Stimulated activated CD8-positive, alpha-beta memory T cell treated with anti-CD3 and anti-CD28 coated beads, Interleukin-7, amount 100 ng/mL, for 4 hours (primary cell): ENCODE results near the gene EML5.

Experiments used
- DNase-seq, 2 donors: peaks; one replicate each; pipeline ENCODE4 v3.0.0-alpha.2; 2020; ENCODE audit warnings: low read depth in 2 of 2

The EML5 gene

DNA sequence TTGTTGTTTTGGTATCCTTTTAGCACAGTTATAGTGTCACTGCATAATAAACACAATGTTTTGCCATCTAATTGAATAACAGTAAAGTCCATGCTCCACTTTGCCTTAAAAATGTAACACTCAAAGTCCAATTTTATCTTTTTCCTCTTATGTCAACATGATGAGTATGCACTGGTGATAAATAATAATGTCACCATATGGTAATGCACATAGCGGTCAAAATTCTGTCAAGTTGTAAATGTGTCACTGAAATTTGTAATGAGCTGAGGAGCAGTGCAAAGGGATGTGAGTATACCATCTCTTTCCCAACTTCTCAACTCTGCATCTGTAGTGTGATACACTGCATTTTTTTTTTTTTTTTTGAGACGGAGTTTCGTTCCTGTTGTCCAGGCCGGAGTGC, 65.7 kb downstream of the EML5 start:
- DNase-seq, result no peak

DNA sequence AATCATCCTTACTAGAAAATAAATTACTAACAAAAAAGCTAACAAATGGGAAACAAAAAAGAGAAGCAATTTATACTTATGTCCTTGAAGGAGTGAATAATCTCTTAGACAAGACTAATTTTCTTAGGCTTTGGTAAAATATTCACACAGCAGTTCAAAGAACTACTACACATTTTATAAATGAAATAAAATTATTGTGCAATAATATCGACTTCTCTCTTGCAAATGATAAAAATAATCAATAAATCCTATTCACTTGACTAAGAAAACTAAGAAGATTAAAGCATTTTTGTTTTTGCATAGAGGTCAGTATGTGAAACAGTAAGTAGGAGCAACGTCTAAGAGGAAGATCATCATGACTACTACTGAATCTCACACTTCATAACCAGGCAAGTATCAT, 82.0 kb downstream of the EML5 start:
- no peak for DNase-seq

DNA sequence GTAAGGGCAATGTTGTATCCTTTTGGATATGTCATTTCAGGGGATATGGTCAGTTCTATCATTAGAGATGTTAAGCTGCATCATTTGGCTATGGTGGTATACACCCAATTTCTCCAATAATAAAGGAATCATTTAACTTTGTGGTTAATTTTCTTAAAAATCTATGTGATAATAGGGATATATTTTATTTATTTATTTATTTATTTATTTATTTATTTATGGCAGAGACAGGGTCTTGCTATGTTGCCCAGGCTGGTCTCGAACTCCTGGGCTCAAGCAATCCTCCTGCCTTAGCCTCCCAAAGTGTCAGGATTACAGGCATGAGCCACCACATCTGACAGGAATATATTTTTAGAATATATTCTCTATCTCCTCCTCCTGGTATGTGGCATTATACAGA, 85.7 kb downstream of the EML5 start:
- no peak for DNase-seq

DNA sequence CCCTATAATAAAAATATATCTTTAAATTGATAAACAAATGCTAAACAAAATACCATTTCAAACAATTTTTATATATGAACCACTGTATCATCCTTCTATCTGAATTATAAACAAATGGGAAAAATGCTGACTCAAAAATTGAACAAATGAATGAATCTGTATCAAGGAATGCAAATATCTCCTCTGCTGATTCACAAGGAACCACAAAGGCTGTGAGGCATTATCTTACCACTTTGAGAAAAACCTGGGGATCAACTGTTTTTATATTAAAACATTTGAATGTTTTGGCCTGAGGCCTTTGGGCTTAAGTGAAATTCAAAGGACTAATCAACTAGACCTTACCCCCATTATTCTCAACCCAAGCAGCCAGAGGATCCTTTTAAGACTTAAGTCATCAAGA, 86.3 kb downstream of the EML5 start:
- DNase-seq, result no peak

DNA sequence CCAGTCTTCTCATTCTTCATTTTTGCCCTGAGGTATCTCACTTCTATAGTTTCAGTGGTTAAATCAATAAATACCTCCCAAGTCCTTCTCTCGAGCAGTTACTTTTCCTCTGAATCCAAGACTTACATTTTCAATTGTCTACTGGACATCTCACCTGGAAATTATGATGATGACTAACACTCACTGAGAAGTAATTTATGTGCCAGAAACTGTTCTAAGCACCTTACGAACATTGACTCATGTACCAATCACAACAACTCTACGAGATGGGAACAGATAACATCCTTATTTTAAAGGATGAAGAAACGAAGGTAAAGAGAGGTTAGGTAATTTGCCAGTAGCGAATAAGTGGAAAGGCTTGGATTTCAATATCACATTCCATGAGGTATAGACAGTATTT, 94.1 kb downstream of the EML5 start:
- no peak for DNase-seq

DNA sequence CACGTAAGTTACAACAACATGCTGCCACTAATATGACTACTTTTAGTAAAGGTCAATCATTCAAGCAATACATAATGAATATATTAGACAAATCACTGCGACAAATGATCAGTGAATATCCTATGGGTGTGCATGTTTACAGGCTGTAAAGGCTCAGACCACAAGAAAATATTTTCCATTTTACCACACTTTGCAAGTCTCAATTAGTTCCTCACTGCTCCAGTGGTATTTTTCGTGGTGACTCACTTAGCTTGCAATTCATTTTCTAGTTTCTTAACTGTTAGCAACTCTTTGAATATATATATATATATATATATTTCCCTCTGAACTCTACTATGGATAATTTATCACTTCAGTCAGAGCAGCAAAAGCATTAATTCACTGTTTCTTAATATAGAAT, 96.9 kb downstream of the EML5 start:
- no peak for DNase-seq

DNA sequence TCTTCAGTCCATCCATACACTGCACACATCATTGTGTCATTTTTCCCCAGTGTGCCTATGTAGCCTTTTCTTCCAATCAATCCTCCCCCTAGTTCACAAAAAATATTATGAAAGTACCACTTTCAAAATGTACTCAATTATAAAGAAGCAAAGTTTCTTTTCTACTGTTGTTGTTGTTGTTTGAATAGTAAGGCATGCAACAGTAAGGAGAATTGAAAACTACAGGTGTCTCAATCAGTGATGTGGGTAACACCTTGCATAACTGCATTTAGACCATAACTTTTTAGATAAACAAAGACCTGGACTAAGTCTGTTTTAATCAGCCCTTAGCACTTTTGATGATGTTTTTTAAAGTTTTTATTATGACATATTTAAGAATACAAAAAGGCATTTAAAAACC, 104.4 kb downstream of the EML5 start:
- no peak for DNase-seq

DNA sequence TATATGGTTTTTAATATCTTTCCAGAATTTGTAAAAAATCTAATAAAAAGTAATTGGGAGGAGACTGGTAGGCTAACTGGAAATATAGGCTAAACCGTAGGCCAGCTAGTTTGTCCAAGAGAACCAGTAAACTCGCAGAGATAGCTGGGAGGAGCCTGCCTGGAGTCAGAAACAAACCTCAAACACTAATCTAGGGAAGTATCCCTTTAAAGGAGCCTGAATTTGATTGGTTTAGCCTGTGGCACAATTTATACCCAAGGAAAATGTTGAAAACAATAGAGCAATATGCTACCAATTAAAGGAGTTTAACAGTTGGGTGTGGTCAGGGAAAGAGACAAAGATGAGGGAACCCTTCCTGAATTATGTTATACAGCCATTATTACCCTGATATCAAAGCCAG, 109.6 kb downstream of the EML5 start:
- no peak for DNase-seq

DNA sequence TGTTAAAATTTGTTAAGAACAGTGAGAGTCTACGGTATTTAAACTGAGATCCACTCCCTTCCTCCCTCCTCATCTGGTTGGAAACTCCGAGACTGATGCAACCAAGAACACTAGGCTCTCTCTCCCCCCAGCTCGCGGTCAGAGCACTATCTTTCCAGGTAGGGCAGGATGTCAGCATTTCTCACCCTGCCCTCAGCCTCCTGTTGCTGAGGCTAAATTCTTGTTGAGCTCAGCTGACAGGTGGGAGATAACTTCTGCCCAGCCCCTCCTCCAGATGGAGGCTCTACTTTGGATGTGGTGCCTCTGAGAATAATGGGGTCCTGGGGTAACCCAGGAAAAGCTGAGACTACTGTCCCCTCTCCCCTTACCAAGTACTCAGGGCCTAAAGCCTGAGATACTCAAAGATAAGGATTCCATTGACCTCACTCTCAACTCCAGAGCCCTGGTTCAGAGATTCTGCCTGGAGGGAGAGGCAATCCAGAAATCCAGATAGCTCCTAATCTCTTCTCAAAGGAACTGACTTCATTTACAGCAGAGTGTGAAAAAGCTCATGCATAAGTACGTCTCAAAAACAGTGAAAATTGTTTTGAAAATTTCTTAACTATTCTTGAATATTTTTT, 110.1 kb downstream of the EML5 start:
- no peak for DNase-seq

DNA sequence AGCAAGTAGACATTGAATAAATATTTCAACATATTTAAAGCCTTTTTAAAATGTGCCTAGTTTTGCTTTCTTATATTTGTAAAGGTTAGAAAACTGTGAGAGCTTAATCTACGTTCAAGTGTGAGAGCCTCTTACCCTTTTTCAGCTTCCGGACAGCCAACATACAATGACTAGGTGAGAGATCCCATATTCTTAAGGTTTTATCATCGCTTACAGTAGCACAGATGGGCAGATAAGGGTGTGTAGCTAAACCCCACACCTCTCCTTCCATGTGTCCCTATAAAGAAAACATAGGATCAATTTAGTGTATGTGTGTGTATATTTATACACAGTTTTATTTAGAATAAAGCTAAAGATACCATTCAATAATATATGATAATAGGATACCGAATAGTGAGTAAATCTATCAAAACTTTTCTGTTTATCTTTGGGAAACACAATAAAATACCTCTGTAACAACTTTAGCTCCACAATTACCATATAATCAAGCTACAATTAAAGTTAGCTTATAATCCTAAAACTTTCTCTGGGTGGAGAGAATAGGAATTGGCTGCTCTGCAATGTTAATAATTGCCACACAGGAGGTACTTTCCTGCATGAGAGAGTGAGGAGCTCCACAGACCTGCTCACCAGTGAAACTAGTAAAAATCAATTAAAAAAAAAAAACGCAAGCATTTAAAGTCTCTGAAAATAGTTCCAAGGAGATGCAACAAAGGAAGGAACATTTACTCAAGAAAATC, 110.8 kb downstream of the EML5 start:
- no peak for DNase-seq

DNA sequence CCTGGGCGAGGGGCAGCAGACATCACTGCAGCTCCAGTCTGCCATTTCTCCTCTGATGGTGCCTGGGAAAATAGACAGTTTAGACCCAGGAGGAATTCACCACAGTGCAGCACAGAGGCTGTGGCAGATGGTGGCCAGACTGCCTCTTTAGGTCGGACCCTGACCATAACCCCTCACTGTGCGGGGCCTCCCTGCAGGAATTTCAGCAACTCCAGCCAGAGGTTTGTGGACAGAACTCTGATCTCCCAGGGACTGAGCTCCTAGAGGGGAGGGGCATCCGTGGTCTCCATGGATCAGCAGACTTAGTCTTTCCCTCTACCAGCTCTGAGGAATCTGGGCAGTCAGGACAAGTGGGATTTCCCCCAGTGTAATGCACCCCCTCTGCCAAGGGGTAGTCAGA, 123.4 kb downstream of the EML5 start:
- DNase-seq, result no peak

DNA sequence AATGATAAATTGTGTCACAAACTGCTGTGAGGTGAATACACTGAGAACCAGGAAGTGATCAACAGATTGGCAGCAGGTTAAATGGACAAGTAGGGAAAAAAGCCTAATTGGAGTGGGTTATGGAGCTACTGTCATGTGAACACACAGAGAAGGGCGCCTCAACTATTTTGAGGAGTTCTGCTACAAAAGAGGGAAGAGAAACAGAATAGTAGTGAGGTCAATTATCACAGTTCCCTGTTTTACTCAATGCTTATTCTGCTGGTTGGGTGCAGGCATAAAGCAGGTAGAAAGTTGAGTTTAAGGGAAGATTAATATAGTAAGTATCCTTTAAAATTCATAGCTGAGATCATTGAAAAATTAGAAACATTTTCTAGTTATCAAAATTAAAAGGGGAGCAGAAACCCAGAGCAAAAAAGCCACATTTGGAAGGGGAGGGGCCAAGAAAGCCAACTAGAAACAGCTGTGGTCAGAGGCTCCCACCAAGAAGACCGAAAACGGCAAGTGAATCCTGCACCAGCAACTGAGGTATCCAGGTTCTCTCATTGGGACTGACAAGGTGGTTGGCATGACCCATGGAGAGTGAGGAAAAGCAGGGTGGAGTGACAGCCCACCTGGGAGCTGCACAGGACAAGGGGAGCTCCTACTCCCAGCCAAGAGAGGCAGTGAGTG, 124.2 kb downstream of the EML5 start:
- no peak for DNase-seq

DNA sequence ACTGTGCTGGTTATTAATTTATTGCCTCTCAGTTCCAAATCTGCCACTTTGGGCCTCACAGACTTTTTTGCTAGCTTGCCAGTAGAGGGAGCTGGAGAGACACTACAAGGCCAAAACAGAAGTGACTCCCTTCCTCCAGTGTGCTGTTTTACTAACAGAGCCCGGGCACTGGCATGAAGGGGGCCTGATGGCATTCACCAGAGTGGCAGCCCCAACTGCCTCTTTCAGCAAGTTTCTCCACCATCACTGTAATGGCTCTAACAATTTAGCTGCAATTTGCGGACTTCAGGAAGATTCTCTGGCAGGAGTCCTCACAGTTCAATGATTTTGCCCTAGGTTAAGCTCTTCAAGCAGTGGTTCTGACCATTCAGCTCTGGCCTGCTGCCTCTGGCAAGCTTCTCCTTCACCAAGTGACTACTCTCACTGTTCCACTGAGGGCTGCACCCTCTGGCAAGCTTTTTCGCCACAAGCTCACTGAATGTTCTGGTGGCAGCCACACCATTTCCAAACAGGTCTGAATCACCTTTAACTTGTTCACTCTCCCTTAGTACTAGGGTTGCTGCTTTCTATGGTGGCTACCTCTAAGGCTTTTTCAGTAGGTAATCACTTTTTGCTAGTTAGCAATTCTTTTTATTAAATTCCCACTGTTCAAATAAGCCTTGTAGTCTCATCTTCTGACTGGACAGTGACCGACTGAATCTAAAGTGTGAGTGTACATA, 125.0 kb downstream of the EML5 start:
- peak; percentile 14 to 40 for DNase-seq

DNA sequence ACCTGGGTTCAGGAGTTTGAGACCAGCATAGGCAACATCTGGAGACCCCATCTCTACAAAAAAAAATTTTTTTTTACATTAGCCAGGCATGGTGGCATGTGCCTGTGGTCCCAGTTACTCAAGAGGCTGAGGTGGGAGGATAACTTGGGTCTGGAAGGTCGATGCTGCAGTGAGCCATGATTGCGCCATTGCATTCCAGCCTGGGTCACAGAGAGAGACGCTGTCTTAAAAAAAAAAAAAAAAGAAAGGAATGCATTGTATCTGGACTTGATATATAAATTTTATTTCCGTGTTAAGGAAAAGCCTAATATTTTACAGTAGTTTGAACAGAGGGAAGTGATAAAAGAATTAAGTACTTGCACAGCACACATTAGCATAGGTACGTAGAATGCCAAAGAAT, 132.7 kb downstream of the EML5 start:
- DNase-seq, result no peak

DNA sequence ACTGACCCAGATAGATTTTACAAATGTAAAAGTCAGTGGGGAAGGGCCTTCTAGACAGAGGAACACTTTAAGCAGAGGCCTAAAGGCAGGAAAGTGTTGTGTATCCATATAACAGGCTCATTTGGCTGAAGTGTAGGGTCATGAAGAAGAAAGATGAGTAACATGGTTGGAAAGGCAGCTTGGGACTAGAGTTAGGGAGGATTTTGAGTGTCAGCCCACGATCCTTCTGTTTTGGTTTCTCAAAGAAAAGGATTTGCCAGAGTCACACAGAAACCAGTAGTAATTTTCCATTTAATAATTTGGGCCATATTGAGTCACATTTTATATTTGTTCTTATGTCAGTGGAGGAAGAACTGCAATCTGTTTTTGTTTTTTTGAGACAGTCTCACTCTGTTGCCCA, 153.5 kb downstream of the EML5 start:
- no peak for DNase-seq

DNA sequence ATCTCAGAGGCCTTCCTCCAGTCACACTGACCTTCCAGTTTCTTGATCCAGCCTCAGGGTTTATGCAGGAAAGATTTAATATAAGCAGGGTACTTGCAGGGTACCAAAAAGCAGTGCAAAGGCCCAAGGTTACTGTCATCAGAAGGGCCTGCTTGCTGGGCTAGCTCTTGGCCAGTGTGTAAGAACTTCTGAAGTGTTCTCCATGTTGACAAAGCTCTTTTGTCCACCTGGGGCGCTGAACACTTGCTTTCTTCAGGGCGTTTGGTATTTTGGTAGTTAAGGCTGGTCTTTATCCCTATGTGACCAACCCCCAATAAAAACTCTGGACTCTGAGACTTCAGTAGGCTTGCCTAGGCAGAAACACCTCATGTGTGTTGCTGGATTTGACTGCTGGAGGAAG, 160.2 kb downstream of the EML5 start:
- DNase-seq, result no peak

DNA sequence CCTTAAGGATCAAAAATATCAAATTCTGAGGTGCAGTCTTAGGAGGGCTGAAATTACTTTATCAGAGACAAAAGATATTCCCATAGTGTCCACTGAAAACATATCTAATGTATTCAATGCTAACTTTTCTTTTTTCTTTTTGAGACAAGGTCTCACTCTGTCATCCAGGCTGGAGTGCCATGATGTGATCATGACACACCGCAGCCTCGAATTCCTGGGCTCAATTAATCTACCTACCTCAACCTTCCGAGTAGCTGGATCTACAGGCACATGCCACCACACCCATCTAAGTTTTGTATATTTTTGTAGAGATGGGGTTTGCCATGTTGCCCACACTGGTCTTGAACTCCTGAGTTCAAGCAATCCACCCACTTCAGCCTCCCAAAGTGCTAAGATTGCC, 161.7 kb downstream of the EML5 start:
- DNase-seq, result no peak

DNA sequence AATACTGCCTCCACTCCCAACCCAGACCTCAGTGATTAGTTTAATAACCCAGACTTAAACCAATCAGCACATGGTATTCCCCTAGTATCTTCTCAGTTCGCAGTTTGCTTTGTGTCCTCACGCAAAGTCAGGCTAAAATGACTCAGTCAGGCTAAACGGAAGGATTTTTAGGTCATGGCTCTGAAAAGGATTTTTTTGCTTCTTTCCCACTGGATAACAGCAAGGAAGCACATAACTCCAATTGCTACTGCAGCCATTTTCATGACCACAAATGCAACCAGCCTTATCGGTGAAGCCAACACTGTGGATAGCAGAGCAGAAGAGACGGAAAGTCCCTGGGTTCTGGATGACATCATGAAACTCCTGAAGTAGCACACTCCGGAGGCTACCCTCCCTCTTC, 162.2 kb downstream of the EML5 start:
- DNase-seq, result no peak

DNA sequence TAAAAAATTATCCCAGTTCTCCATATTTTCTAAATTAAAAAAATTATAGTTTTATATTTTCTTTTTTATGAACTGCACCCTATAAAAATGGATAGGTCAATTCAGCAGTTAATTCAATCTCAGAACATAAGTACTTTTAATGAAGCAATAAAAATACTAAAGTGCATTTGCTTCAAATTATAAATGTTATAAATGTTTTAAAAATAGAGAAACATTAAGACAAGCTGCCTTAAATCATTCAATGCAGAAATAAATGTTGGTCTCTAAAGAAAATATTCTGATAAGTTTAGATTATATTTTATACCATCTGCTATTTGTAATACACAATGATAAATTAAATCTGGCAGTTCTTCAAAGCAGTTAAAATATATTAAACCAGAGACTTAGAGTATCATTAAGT, 164.3 kb downstream of the EML5 start:
- DNase-seq, result no peak

DNA sequence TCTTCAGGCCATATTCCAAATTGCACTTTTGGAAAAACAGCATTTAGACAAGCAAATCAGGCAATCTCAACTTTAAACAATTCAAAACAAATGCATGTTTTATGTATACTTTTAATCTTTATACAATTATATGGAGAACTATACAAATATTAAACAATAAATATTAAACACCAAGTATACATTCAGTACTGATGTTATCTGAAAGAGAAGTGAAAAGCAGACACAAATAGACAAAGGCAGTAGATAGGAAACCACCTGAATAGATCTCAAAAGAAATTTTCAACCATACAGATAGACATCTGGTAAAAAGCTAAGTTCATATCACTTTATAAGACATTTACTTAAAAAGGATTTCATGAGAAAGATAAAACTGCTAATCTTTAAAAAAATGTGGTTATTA, 164.7 kb downstream of the EML5 start:
- no peak for DNase-seq

DNA sequence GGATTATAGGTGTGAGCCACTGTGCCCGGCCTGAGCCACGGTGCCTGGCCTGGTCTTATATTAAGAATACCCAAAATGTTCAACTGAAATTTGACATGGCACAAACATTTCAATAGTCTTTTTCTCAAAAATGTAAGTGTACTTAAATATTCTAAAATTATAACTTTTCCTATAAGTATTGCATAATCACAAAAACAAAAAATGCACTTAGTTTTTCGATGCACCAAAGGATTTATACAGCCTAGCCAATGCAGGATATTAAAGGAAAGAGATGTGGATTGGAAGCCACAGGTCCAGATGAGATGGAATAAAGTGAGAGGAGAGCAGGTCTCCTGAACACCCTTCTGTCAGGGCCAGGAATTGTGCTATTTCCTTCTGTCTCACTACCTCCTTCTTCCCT, 167.1 kb downstream of the EML5 start:
- no peak for DNase-seq

DNA sequence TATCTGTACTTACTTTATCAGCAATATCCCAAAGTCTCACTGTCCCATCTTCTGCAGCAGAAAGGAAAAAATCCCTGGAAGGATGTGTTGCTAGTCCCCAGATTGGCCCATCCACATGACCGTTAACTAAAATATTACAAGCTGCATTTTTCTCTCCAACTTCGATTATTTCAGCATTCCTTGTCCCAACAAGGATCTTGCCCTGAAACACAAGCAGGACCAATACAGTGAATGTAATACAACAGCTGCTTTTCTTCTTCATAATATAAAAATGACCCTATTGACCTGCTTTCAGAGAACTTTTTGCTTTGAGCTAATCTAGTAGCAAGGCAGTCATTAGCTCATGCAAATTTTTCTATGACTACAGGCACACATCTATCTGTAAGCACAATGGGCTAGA, 171.7 kb downstream of the EML5 start:
- DNase-seq, result no peak

DNA sequence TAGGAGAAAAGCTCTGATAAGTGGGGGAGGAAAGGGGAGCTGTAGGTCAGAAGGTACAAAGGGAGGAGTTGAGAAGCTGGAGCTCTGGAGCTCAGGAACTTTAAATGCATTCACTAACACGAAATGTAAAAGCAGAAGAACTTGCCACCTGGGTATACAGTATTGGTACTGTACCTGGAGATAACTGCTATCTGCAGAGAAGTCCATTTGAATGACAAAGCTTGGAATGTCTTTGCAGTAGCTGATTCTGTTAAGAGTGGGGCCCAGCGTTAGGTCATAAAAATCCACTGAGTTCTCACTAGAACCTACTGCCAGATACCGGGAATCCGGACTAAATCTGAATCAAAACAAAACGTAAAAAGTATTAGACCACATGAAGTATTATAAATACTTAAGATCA, 174.3 kb downstream of the EML5 start:
- DNase-seq, result no peak
